GM21367 (cell line): ENCODE data around the gene EVI5.

Experiments used
- ATAC-seq: cut with Tn5 transposase; IDR thresholded peaks from one replicate; pipeline ENCODE4 v1.9.1; 2021; ENCODE audit not compliant: unreplicated experiment

Gene EVI5

DNA sequence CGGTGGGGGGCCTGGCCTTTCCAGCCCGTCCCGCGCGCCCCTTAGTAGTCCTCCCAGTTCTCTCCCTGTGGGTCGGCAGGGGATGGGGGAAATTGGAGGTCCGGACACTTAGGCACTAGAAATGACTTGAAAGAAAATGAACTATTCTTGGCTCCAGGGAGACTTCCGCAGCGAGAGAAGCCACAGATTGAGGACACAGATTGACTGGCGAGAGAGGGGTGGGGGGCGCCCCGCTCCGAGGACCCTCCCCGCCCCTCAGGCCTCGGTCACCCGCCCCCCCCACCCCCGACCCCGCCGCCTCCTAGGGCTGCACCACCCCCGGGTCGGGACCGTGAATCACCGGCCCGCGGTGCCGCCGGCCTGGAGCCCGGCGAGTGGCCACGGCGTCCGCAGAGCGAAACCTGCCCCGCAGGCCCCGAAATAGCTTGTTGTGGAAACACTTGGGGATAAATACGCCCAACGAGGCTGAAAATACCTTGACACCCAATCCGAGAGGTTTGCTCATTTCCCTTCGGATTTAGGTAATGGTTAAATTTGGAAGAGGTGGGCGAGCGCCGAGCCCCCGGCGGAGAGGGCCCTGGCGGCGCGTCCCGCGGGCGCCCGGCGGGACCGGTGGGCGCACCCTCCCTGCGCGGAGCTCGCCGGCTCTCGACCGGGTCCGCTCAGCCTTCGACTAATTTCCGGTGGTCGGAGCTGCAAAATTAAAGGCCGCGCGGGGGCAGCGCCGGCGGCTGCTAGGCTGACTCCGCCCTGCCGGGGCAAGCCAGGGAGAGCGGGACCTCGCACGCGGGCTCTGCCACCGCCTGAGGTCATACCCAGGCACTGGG lies 298.4 kb downstream of the EVI5 start, which contains the start of gene GFI1:
Gene GFI1 (minus strand): TSS at position 675 of the 827 bp plus-strand sequence. CDS start 3,438 bp downstream, outside the sequence.
- ATAC-seq, result peak; percentile 31

DNA sequence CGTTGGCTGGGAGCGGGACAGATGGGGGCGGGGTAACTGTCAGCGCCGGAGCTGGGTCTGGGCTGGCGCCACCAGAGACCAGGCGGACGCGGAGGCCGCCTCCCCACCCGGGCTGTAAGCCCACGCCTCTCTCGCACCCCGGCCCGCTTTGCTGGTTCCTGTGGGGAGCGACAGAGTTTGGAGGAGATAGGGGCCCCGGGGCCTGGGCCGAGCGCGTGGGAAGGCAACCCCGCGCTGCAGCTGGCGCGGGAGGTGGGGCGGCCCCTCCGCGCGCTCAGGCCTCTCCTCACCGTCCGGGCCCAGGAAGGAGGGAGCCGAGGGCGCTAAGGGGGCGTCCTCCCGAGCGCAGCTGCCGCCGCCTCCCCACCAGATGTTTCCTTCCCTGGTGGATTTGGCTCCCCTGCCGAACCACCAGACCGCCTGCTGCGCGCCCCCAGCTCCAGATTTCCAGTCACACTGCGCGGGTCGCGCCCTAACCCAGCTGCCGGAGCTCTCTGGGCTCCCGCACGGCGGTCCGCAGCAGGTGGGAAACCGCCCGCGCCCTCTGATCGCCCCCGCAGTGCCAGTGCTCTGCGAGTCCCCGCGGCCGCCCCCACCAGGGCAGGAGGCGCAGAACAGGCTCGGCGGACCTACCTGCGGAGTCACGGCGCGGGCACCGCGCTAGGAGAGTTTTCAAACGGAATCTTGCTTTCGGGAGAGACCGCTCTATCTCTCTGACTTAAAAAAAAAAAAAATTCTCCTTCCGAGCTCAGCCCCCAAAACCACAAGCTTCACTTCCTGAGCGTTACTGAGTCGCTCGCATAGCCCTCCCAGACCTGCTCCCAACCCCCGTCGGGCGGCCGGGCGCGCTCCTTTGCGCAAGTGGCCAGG lies 299.3 kb downstream of the EVI5 start:
- ATAC-seq, result peak; percentile 42

DNA sequence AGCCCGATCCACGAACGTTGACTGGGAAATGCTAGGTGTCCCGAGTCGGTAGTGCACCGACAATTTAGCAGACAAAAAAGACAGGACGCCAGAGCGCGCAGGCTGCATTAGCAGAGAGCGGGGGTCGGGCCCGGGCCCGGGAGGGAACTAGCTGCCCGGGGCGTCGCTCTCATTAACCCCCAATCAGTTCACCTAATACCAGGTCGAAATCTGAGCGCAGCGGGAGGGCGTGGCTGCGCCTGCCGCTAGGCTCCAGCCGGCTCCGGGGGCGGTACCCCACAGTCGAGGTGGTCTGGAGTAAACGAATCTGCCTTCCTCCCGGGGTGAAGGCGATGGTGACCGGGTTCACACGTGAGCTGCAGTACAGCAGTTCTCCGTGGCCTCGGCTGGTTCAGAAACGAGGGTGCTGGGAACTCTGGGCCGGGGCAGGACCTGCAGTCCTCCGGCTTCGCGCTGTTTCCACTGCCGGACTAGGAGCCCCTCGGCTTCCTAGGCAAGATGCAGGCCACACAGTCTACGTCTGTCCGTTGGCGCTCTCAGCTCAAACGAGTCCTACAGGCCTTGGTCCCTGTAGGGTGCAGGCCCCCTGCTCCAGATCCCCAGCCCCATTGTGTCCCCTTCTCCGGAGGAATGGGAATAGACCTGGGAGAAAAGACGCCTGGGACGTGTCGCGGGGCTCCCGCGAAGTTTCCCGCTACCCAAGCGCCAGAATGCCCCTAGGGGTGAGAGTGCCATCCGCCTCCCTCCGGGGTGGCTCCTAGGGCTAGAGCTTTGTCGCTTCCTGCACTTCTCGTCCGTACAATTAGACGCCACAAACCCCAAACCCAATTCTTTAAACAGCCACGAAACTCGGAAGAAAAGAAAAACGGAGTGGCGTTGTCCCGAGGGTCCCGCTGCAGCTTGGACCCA lies 300.2 kb downstream of the EVI5 start:
- ATAC-seq, result peak; percentile 28

- ATAC-seq, result no peak
Measured at GRCh38 chr1:92483610-92484471, 301.1 kb downstream of the EVI5 start.

DNA sequence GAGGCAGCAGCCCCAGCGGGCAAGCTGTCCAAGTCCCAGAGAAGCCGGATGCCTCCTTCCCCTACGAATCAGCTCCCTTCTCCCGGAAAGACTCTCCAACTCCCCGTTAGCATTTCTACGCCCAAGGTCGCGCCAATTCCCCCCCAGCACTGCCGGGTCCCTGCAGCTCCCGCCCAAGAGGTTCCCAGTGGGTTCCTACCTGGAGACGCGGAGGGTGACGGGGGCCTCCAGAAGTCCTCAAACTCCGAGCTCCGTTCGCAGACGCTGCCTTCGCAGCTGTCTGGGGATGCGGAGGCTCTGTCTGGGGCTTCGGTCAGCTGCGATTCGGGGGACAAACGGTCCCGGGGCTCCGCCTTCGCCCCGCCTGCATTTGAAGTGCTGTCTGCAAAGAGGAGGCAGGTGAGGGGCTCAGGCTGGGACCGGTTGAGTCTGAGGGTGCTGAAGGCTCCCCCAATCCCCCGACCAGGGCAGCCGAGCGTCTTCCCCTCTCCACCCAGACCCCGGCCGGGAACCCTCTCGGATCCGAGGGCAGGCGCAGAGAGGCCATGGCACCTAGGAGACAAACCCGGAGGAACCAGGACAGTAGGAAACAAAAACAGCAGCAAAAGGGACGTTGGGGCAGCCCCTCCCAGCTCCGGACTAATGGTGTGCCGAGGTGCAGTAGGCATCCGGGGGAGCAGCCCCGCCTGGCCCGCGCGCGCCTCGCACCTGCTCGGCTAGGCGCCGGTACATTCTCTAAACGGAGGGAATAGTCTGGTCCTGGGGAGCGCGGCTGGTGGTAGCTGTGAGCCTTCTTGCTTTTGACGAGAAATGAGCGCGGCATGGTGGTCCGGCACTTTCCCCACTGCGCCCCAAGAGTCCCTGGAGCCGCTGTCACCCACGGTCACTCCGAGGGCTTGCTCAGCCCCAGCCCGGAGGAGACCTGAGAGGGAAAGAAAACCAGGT lies 302.0 kb downstream of the EVI5 start:
- ATAC-seq, result no peak

GRCh38 chr1:92481971-92482664 lies 302.8 kb downstream of the EVI5 start:
- ATAC-seq, result no peak

GRCh38 chr1:92481599-92481925 lies 303.3 kb downstream of the EVI5 start:
- no peak for ATAC-seq

- no peak for ATAC-seq
Measured at GRCh38 chr1:92480813-92481598, 303.9 kb downstream of the EVI5 start.

GRCh38 chr1:92480200-92480812 lies 304.6 kb downstream of the EVI5 start:
- ATAC-seq, result no peak

DNA sequence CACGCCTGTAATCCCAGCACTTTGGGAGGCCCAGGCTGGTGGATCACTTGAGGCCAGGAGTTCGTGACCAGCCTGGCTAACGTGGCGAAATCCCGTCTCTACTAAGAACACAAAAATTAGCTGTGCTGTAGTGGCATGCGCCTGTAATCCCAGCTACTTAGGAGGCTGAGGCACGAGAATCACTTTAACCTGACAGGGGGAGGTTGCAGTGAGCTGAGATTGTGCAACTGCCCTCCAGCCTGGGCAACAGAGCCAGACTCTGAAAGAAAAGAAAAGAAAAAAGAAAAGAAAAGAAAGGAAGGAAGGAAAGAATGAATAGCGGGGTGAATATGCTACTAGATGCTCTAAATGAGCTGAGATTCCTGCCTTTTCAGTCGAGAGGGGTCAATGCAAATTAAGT lies 305.3 kb downstream of the EVI5 start:
- ATAC-seq, result no peak

- ATAC-seq, result no peak
Measured at GRCh38 chr1:92478393-92478792, 306.5 kb downstream of the EVI5 start.

DNA sequence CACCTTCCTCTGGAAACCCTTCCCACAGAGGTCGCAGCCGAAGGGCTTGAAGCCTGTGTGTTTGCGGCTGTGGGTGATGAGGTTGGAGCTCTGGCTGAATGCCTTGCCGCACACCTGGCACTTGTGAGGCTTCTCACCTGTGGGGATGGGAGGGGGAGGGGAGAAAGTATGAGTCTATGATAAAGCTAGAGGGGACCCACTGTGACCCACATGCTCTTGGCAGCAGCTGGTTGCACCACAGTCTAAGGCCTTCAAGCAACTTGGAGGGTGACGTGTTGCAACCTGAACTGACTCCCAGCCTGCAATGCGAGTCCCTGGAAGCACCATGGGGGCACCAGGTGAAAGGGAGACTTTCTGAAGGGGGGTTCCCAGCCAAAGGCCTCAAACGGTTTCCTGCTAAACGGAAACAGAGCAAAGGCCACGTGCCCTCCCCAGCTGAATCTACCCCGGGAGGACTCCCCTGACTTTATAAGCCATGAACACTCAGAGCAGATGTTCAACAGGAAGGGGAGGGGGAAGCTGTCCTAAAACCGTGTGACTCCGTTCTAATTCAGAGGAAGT lies 308.8 kb downstream of the EVI5 start:
- ATAC-seq, result no peak

DNA sequence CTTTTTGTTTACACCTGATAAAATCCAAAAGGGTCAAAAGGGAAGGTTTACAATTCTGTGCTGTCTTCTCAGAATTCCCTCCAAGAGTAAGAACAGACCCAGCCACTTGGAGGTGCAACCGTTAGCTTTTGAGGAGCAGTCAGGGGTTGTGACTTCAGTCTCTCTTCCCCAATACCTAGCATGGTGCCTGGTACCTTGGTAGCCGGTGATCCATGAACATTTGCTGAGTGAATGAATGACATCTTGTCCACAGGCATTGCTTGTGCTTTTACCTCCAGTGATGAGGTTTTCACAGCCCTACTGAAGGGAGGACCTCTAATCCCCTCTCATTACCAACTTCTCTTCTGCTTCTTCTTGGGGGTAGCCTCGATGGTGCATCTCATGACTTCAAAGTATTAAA lies 309.9 kb downstream of the EVI5 start:
- ATAC-seq, result no peak

DNA sequence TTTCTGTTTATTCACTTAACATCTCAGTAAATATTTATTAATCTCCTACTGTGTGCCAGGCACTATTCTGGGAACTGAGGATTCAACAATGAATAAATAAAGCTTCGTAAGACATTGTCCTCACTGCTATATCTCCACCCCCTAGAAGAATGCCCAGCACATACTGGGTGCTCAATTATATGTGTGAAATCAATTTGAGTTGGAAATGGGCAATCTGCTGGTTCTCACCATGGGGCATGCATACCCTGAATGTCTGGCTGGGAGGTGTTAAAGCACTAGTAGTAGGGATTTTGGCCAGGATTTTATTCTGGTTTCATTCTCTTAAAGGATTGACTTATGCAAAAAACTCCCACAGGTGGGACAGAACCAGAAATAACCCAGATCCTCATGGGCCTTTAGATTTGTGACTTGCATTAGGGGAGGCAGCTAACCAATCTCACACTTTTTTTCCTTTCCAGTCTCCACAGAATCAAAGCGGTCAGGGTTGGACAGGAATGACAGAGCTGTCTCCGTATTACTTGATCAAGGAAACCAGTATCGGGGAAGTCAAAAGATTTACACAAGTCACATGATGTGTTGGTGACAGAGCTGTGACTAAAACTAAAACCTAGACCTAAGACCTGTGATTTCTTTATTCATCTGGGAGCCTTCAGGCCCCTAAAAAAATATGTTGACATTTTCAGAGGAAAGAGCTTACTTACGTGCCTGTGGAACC lies 311.0 kb downstream of the EVI5 start:
- peak; percentile 31 for ATAC-seq

- ATAC-seq, result no peak
Measured at GRCh38 chr1:92470216-92470615, 314.7 kb downstream of the EVI5 start.

DNA sequence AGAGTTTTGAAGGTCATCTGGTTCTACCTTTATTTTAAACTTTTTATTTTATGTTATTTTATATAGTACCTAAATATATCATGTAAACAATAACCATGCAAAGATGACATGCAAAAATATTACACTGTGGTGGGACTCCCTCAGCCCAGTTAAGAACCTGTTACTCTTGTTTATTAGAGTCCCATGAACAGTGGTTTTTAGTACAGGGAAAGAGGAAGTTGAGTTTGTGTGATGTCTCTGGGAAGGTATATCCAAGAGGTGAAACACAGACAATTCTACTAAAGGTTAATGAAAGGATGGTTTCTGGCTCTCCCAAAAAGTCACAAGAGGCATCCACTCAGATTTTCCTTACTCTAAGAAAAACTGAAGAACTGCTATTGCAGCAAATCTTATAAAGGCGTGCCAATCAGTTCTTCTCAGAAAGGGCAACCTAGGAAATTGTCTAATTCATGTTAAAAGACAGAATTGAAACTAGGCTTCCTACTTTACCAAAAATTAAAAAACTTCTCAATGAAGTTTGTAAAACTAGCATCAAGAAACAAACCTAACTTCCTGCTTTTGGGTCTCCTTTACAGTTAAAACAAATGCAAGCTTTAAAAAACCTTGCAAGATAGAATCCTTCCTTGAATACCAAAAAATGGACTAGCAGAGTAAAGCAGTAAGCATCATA lies 318.1 kb downstream of the EVI5 start:
- ATAC-seq, result no peak
